ENCODE data around the gene DNAJB6. TPM values are rescaled to one million over a fixed set of nuclear protein-coding genes. Genes with fewer than 3 reads are reported as not detected.

Gene DNAJB6
- total and polyA plus RNA-seq, 7 donors: 71.5 to 145 (median 120) TPM

GRCh38 chr7:157293413-157293788 is 43.4 kb upstream of the DNAJB6 start:
- no peak overlapping the region for H3K27ac ChIP-seq
- peaks cover 0 to 3% (median 0%) of the 10 kb centered on the region in 3 donors for H3K27me3 ChIP-seq
- no peak overlapping the region for H3K4me3 ChIP-seq
- no peak for DNase-seq
- intact Hi-C loops (cut with DNase I): no loop called here
- no peaks in the 10 kb centered on the region for H3K9me3 ChIP-seq
- no peaks in the 10 kb centered on the region for H3K4me1 ChIP-seq
- H3K36me3 ChIP-seq: no peaks in the 10 kb centered on the region
- TF ChIP-seq POLR2A (IDR thresholded peaks at IDR 0.05) (no peak), POLR2AphosphoS5 (IDR thresholded peaks at IDR 0.05) (no peak), EP300 (IDR thresholded peaks at IDR 0.05) (no peak), CTCF (IDR thresholded peaks at IDR 0.05) (no peak)
- WGBS, 2 donors: 66 to 89% methylated on average over 13 of the region's 13 CpGs

GRCh38 chr7:157294773-157295172 is 42.0 kb upstream of the DNAJB6 start:
- 90 to 92% methylated on average over 12 of the region's 12 CpGs for WGBS, 2 donors
- intact Hi-C loops (cut with DNase I): no loop called here
- TF ChIP-seq POLR2AphosphoS5 (IDR thresholded peaks at IDR 0.05): no peak

GRCh38 chr7:157295338-157295737 is 41.5 kb upstream of the DNAJB6 start:
- no peak for TF ChIP-seq POLR2AphosphoS5 (IDR thresholded peaks at IDR 0.05)
- TF ChIP-seq EP300 (IDR thresholded peaks at IDR 0.05): no peak
- TF ChIP-seq CTCF (IDR thresholded peaks at IDR 0.05): no peak
- TF ChIP-seq POLR2A (IDR thresholded peaks at IDR 0.05): no peak
- WGBS, 2 donors: 92 to 93% methylated on average over 12 of the region's 12 CpGs
- Histone ChIP-seq H3K36me3 (no peaks in the 10 kb centered on the region), H3K4me3 (no peak overlapping the region), H3K9me3 (no peaks in the 10 kb centered on the region), H3K27ac (no peak overlapping the region), H3K27me3 (peaks cover 0 to 3% (median 0%) of the 10 kb centered on the region in 3 donors), H3K4me1 (no peaks in the 10 kb centered on the region)
- intact Hi-C loops (cut with DNase I): no loop called here
- no peak for DNase-seq

More at GRCh38 chr7:157294773-157295172, 42.0 kb upstream of the DNAJB6 start:
- H3K36me3 ChIP-seq: no peaks in the 10 kb centered on the region
- no peak overlapping the region for H3K27ac ChIP-seq
- no peak for DNase-seq
- H3K27me3 ChIP-seq: peaks cover 0 to 3% (median 0%) of the 10 kb centered on the region in 3 donors
- H3K9me3 ChIP-seq: no peaks in the 10 kb centered on the region
- no peak overlapping the region for H3K4me3 ChIP-seq
- no peaks in the 10 kb centered on the region for H3K4me1 ChIP-seq

GRCh38 chr7:157297185-157297584 is 39.6 kb upstream of the DNAJB6 start:
- 76 to 81% methylated on average over 13 of the region's 13 CpGs for WGBS, 2 donors
- TF ChIP-seq EP300 (IDR thresholded peaks at IDR 0.05) (no peak), POLR2AphosphoS5 (IDR thresholded peaks at IDR 0.05) (no peak), CTCF (IDR thresholded peaks at IDR 0.05) (no peak), POLR2A (IDR thresholded peaks at IDR 0.05) (no peak)
- peaks cover 0 to 3% (median 0%) of the 10 kb centered on the region in 3 donors for H3K27me3 ChIP-seq

GRCh38 chr7:157299317-157299612 is 37.5 kb upstream of the DNAJB6 start:
- TF ChIP-seq POLR2A (IDR thresholded peaks at IDR 0.05) (no peak), EP300 (IDR thresholded peaks at IDR 0.05) (no peak), POLR2AphosphoS5 (IDR thresholded peaks at IDR 0.05) (no peak), CTCF (IDR thresholded peaks at IDR 0.05) (no peak)
- 95 to 96% methylated on average over 3 of the region's 3 CpGs for WGBS, 2 donors
- DNase-seq: no peak
- Histone ChIP-seq H3K27ac (no peak overlapping the region), H3K4me1 (no peaks in the 10 kb centered on the region), H3K4me3 (no peak overlapping the region), H3K9me3 (no peaks in the 10 kb centered on the region), H3K36me3 (no peaks in the 10 kb centered on the region), H3K27me3 (peaks cover 0 to 3% (median 0%) of the 10 kb centered on the region in 3 donors)
- intact Hi-C loops (cut with DNase I): no loop called here

More at GRCh38 chr7:157297185-157297584, 39.6 kb upstream of the DNAJB6 start:
- Histone ChIP-seq H3K27ac (no peak overlapping the region), H3K4me3 (no peak overlapping the region), H3K9me3 (no peaks in the 10 kb centered on the region), H3K36me3 (no peaks in the 10 kb centered on the region), H3K4me1 (no peaks in the 10 kb centered on the region)
- DNase-seq: no peak
- intact Hi-C loops (cut with DNase I): no loop called here
